GDM1 (cell line): ENCODE data around the gene CALML6.
"Not testable (repeated sequence)": the region's sequence is repeated elsewhere in the genome, so short reads cannot be mapped to it uniquely, and the experiment has no call there.

Experiments
- DNase-seq: peaks from one replicate; lab custom pipeline; 2025; lab: John Stamatoyannopoulos, UW

CALML6 gene

GRCh38 chr1:1914971-1915692 is at the start of gene CALML6:
TSS of gene CALML6 (plus strand) at chr1:1915260. CDS start at chr1:1915281, 21 bp downstream.
- DNase-seq = no peak

- no peak for DNase-seq
These were observed 47.9 kb upstream of the CALML6 start for GRCh38 chr1:1867164-1867563.

DNA sequence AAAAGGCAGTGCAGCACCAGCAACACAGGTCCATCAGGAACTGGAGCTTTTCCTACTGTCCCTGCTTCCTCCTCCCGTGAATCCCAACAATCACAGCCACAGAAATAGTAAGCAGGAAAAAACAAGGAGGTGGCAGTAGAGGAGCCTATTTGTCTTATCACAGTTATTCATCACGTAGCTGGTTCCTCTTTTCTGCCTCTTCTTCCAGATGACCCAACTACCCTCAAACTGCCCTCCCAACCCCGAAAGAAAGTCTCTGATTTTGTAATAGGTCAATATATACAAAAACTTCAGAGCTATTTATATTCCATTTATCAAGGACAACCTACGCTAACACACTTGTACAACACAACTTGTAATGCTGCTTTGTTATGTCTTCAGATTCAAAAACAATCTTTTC is 45.6 kb upstream of the CALML6 start:
- DNase-seq = no peak

DNA sequence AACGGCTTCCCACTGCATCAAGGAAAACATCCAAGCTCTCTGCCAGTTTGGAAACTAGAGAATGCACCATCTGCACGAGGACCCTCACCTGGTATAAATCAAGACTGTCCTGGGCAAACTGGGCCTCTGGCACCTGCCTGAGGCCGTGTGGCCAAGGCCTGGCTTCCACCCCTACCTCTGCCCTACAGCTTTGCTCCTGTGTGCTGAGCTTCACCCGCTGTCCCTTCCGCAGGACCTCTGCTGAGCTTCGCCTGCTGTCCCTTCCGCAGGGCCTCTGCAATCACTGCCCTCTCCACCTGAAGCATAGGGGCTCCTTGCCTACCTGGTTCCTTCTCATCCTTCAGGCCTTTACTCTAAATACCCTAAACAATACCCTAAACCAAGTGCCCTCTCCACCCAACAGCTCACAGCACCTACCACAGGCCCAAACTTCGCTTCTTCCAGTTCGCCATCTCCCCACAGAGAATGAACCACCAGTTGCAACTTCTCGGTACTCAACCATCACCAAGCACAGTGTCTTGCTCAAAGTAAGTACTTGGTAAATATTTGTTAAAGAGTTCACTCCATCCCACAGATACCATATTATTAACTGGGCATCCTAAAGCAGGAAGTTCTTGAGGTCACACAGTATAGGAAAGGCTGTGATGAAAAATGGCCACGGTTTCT is 42.6 kb upstream of the CALML6 start:
- DNase-seq = no peak

DNA sequence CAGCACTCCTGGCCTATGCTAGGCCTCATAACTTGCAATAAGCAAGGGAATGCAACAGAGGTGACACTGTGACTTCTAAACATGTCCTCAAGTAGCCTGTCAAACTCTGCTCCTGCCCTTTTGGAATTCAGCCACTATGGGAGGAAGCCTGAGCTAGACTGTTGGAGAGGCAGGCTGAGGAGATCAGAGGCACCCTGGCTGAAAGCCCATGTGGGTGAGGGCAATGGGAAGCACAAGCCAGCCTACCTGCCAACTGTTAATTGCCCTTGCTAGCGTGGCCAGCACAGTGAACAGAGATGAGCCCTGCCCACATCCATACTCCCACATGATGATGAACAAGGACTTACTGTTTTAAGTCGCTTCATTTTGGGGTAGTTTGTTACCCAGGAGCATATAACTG is 41.9 kb upstream of the CALML6 start:
- DNase-seq = no peak

GRCh38 chr1:1874901-1875300 is 40.2 kb upstream of the CALML6 start:
- DNase-seq = no peak

DNA sequence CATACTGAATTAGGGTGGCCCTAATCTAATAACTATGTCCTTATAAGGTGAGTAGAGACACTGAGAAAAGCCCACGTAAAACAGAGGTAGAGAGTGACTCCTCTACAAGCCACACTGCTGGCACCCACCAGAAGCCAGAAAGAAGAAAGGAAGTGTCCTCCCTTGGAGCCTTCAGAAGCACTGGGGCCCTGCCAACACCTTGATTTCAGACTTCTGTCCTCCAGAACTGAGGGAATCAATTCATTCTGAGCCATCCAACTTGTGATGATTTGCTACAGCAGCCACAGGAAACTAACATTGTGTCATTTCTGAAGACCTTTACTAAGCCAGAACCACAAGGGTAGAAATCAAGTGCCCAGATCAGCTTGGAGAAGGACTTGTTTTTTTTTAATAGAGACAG is 39.1 kb upstream of the CALML6 start:
- DNase-seq = no peak

DNA sequence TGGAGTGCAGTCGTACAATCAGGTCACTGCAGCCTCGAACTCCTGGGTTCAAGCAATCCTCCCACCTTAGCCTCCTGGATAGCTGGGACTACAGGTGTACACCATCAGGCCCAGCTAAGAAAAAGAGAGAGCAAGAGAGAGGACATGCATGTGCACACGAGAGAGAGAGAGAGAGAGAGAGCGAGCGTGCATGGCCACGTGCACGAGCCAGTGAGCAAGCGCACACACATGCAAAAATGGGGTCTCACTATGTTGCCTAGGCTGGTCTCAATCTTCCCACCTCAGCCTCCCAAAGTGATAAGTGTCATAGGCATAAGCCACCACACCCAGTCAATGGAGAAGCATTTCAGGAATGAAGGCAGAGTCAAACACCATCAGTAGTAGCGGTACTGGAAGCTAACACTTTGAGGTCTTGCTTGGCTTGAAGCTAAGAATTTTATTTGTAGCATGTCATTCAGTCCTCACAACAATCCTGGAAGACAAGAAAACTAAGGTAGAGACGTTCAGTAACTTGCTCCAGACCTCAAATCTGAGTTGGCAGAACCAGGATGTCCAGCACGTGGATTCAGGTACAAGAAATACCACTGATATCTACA is 38.6 kb upstream of the CALML6 start:
- DNase-seq = no peak

DNA sequence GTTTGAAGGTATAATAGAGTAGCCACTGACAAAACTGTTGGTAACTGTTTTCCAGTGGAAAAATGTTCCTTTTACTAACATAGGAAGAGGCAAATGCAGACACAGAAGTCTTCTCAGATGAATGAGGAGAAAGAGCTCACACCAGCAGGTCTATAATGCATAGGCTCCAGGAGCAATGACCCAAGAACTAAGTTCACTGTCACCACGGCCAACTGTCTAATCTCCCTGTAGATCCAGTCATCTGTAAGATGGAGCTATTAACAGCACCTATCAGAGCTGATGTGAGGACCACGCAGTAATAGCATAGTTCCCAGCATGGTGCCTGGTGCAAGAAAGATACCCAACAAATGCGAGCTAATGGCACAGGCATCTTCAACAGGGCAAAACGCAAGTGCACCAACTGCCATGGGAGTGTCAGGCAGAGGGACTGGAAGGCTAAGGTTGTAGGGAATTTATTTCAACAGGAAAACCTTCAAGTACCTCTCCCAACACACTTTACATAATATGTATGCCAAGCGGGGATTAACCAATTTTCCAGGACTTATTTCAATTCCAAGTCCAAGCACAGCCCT is 37.1 kb upstream of the CALML6 start:
- no peak for DNase-seq

GRCh38 chr1:1879942-1880341 is 35.1 kb upstream of the CALML6 start:
- DNase-seq = no peak

- no peak for DNase-seq
These were observed 34.3 kb upstream of the CALML6 start for GRCh38 chr1:1880617-1881312.

DNA sequence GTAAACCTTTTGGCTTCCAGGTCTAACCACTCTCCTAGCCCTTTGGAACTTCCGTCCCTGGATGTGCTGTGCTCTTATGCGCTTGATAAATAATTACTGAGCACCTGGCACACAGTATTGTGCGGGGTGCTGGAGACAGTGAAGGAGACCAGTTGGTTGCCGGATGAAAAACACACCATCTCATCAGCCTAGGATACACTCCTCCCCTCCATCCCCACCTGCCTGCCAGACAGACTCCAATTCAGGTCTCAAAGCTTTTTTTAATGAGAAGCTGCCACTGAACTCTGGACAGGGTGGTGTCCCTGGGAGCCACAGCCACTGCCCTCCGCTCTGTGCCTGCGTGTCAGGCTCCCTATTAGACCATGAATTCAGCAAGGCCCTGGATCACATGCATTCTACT is 33.3 kb upstream of the CALML6 start:
- DNase-seq = no peak

- DNase-seq = no peak
These were observed 31.8 kb upstream of the CALML6 start for GRCh38 chr1:1883092-1883873.

DNA sequence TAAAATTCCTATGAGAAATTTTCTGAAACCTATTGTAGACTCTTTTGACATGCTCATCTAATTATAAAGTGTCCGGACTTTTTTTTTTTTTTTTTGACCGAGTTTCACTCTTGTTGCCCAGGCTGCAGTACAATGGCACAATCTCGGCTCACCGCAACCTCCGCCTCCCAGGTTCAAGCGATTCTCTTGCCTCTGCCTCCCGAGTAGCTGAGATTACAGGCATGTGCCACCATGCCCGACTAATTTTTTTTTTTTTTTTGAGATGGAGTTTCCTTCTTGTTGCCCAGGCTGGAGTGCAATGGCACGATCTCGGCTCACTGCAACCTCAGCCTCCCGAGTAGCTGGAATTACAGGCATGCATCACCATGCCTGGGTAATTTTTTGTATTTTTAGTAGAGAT is 31.2 kb upstream of the CALML6 start:
- DNase-seq = not testable (repeated sequence)

GRCh38 chr1:1889090-1889750 is 25.8 kb upstream of the CALML6 start:
- no peak for DNase-seq

DNA sequence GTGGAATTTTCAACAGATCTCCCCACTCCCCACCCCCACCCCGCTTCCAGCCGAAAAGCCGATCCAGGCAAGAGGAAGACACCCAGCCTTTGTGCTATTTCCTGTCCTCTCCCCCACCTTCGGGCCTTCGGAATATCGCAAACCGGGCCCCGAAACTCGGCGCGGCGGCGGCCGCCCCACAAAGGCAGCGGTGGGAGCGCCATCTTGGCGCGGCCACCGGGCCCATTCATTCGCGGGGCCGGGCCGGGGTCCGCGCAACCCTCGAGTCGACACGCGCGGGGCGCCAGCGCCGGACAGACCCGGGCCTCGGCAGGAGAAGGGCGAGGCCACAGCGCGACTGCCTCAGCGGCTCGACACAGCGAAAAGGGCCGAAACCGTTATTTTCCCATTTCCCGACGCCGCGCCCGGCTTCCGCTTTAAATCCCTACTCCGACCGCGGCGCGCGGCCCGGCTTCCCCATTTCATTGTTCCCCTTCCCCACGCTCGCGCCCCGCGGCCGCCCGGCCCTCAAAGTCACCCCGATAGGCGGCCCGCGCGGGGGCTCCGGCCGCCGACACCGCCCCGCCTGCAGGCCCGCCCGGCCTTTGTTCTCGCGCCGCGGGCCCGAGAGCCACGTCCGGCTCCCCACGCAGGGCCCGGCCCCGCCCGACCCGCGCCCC is 25.1 kb upstream of the CALML6 start:
- peak; percentile 43 for DNase-seq

DNA sequence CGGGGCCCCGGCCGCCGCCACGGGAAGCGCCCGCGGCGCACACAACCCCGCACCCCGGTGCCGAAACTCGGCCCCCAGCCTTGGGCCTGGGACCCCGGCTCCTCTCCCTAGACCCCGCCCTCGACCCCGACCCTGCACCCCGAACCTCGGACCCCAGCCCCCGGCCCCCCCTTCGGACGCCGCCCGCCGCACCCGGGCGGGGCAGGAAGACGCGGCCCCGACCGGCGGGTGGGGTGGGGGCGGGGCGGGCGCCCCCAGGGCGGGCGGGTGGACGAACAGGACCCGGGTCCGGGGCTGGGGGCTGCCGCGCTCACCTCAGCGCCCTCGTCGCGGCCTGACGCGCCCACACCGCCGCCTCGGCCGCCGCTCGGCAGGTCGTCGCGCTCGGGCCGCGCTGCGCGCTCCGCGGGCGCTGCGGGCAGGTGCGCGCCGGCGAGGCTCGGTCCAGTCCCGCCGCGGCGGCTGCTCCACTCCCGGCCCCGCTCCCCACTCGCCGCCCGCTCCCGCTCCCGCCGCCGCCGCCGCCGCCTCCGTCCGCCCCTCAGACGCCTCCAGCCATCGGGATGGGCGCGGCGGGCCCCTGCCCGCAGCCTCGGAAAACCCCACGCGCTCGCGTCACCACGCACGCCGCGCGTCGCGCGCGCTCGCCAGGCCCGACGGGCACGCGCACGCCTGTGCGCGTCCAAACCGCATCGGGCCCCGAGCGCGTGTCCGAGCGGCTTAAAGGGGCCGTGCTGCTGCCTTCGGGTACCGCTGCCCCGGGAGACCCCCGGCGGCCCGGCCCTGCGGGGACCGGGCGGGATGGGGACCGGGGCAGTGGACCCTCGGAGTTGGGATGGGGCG is 24.3 kb upstream of the CALML6 start, which contains the start of gene GNB1:
TSS of gene GNB1 (minus strand) at position 582 of the 843 bp plus-strand sequence. CDS start 65,634 bp downstream, outside the sequence.
- DNase-seq = peak; percentile 89

DNA sequence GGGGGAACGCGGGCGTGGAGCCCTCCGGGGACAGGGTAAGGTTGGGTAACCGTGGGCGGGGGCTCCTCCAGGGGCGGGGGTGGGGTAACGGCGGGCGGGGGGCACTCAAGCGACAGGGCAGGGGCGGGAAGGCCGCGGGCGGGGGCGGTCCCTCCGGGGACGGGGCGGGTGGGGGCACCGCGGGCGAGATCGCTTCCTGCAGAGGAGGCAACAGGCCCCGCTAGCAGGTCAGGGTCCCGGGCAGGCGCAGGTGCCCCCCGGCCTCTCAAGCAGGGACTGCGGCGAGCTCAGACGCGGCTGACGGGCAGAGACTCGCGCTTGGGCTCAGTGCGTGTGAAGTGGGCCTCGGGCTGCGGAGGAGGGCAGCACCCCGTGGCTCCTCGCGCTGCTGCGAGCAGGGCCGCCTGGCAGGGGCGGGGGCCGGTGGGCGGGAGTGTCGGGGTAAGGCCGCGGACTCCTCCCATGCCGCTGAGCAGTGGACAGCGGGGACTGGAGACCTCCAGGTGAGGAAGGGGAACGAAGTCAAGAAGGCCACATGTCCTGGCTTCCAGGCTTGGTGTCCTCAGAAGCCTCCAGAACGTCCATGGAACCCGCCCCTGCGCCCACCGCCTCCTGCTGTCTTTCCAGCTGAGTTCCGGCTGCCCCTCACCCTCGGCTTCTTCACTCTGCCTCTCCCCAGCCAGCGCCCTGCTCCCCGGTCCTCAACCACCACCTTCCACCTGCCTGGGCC is 23.5 kb upstream of the CALML6 start:
- peak; percentile 37 for DNase-seq
